ENCODE measurements around the gene CCT6A.
"Not testable (repeated sequence)": the region's sequence is repeated elsewhere in the genome, so short reads cannot be mapped to it uniquely, and the experiment has no call there.

CCT6A gene

DNA sequence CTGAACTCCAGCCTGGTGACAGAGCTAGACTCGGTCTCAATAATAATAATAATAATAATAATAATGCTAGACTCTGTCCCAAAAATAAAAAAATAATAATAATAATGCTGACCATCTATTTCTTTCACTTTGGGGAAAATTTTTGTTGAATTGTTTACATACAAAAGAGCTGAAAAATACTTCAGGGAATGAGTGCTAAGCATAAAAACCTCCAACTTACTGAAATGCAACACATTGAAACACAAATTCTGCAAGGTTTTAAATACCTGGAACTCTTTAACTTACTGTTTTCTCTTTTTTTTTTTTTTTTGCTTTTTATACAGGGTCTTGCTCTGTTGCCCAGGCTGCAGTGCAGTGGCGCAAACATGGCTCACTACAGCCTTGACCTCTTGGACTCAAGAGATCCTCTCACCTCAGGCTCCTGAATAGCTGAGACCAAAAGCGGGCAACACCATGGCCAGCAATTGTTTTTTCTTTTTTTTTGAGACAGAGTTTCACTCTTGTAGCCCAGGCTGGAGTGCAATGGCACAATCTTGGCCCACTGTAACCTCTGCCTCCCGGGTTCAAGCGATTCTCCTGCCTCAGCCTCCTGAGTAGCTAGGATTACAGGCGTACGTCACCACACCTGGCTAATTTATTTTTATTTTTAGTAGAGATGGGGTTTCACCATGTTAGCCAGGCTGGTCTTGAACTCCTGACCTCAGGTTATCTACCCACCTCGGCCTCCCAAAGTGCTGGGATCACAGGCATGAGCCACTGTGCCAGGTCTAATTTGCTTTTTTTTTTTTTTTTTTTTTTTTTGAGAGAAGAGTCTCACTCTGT is 46.8 kb downstream of the CCT6A start:
- H3K27me3 Mint-ChIP-seq (ENCODE audit: low read depth); H3K9me3 Mint-ChIP-seq; H3K4me1 Mint-ChIP-seq (ENCODE audit: low read depth); H3K27ac Mint-ChIP-seq; H3K4me3 Mint-ChIP-seq: not testable (repeated sequence)
- peaks cover 32% of the 10 kb centered on the region for H3K36me3 Mint-ChIP-seq (ENCODE audit: low read depth)

DNA sequence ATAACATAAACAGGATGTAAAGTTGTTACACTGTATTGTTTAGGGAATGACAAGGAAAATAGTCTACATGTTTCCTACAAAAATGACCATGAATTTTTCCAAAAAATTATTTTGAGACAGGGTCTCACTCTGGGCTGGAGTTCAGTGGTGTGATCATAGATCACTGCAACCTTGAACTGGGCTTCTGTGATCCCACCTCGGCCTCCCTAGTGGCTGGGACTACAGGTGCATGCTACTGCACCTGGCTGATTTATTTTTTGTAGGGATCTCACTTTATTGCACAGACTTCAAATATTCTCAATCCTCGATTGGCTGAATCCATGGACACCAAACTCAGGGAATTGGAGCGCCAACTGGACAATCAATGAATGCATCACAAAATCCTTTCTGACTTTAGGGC is 48.1 kb downstream of the CCT6A start:
- H3K27ac Mint-ChIP-seq: no peak overlapping the region
- H3K4me1 Mint-ChIP-seq (ENCODE audit: low read depth): peaks cover 6% of the 10 kb centered on the region
- H3K9me3 Mint-ChIP-seq: no peaks in the 10 kb centered on the region
- no peak overlapping the region for H3K4me3 Mint-ChIP-seq
- peaks cover 35% of the 10 kb centered on the region for H3K36me3 Mint-ChIP-seq (ENCODE audit: low read depth)
- no peaks in the 10 kb centered on the region for H3K27me3 Mint-ChIP-seq (ENCODE audit: low read depth)

DNA sequence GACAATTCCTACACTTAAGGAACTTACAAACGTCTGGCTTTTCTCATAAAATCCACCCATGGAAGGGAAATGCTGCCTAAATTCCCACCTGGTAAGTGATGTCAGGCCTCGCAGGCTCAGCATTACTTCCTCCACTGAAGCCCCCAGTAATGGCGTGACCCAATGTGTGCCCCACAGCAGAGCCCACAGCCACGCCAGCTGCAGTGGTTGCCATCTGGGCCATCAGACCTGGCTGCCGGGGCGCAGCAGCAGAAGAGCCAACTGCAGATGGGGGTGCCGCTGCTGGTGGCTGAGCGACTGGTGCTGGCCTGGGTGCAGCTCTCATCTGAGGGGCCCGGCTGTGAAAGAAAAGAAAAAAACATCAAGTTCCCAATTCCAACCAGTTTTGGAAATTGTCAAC is 52.6 kb downstream of the CCT6A start:
- H3K9me3 Mint-ChIP-seq; H3K27ac Mint-ChIP-seq; H3K27me3 Mint-ChIP-seq (ENCODE audit: low read depth); H3K4me3 Mint-ChIP-seq: not testable (repeated sequence)
- Mint-ChIP-seq H3K36me3 (ENCODE audit: low read depth) (peaks cover 49% of the 10 kb centered on the region), H3K4me1 (ENCODE audit: low read depth) (peaks cover 23% of the 10 kb centered on the region)

DNA sequence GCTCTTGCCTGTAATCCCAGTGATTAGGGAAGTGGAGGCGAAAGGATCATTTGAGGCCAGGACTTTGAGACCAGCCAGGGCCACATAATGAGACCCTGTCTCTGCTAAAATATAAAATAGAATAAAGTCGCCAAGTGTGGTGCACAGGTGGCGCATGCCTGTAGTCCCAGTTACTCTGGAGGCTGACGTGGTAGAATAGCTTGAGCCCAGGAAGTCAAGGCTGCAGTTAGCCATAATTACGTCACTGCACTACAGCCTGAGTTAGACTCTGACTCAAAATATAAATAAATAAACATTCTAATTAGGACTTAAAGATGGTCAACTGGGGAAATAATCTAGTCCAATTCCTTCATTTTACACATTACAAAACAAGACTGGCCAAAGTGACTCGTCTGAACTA is 53.9 kb downstream of the CCT6A start:
- Mint-ChIP-seq H3K27ac (peak overlapping the region; percentile 98), H3K9me3 (peaks cover 9% of the 10 kb centered on the region), H3K4me3 (peak overlapping the region; percentile 96), H3K4me1 (ENCODE audit: low read depth) (peaks cover 23% of the 10 kb centered on the region), H3K27me3 (ENCODE audit: low read depth) (no peaks in the 10 kb centered on the region), H3K36me3 (ENCODE audit: low read depth) (peaks cover 40% of the 10 kb centered on the region)

DNA sequence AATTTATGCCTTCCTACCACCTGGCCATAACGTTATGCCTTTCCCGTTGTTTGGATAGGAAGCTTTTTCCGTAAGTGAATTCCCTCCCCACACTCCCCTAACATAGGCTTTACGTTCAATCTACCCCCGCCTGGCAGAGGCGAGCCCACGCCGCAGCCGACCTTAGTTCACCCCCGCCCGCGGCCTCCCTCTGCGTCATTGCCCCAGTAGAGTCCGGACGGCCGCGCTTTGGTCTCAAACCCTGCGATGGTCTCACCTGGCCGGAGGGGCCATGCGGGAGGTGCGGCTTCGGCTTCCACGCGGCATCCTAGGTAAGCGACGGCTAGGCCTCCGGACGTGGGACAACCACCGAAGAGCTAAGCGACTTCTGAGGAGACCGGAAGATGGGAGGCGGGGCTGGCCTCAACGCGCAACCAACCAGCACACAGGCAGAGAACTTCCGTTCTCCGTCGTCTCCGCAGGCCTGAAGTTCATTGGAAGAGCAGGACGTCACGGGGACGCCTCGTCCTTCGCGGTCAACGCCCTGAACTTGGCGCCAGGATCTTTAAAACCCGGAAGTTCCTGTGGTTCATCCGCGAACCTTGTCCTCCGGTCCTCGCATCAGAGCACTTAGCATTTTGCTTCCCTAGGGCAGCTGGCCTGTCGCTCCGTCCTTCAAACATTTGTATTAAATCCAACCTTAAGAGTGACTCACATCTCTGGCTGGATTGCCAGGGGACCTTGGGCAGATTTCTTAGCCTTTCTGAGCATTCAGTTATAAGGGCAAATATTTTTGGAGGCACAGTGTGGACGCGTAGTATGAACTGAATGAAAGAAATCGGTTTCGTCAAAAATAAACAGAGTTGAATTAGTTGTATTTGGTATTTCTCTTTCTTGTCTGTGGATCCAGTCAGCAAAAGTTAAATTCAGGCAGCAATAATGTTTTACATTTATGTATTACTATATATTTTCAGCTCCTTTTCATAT is 54.8 kb downstream of the CCT6A start, which contains the start of gene CHCHD2:
Gene CHCHD2, minus strand, starts transcription at position 369 of the 966 bp plus-strand sequence. Its CDS starts 63 bp downstream, at position 306.
- peaks cover 25% of the 10 kb centered on the region for H3K4me1 Mint-ChIP-seq (ENCODE audit: low read depth)
- H3K36me3 Mint-ChIP-seq (ENCODE audit: low read depth): peaks cover 31% of the 10 kb centered on the region
- peak within 1 kb of the TSS; percentile 96 for H3K4me3 Mint-ChIP-seq

DNA sequence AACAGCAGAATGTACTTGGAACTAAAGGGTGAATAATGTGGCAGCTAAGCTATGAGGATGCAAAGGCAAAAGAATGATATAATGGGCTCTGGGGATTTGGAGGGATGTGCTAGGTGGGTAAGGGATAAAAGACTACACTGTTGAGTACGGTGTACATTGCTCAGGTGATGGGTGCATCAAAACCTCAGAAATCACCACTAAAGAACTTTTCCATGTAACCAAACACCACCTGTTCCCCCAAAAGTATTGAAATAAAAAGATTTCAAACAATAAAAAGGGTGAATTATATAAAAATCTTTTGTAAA is 56.3 kb downstream of the CCT6A start:
- H3K27ac Mint-ChIP-seq: peak overlapping the region; percentile 98

More for the DNA sequence above, 54.8 kb downstream of the CCT6A start, which contains the start of gene CHCHD2:
- Mint-ChIP-seq H3K27ac (peak within 1 kb of the TSS; percentile 98), H3K9me3 (peaks cover 9% of the 10 kb centered on the region), H3K27me3 (ENCODE audit: low read depth) (no peaks in the 10 kb centered on the region)

DNA sequence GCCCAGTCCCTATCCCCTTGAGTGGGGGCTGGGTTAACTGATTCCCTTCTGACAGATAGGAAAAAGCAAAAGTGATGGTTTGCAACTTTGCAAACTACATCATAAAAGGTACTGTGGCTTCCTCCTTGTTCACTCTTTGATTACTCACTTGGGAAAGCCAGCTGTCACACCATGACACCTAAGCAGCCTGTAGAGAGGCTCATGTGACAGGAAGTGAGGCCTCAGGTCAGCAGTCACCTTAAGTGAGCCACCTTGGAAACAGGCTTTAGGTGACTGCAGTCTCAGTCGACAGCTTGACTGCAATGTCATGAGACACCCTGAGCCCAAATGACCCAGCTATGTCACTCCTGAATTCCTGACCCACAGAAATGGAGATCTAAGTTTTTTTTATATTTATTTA is 59.0 kb downstream of the CCT6A start:
- peaks cover 6% of the 10 kb centered on the region for H3K27me3 Mint-ChIP-seq (ENCODE audit: low read depth)

More for the DNA sequence above, 56.3 kb downstream of the CCT6A start:
- Mint-ChIP-seq H3K9me3 (peaks cover 9% of the 10 kb centered on the region), H3K4me3 (peak overlapping the region; percentile 31), H3K4me1 (ENCODE audit: low read depth) (peaks cover 25% of the 10 kb centered on the region), H3K27me3 (ENCODE audit: low read depth) (no peaks in the 10 kb centered on the region), H3K36me3 (ENCODE audit: low read depth) (peaks cover 23% of the 10 kb centered on the region)

DNA sequence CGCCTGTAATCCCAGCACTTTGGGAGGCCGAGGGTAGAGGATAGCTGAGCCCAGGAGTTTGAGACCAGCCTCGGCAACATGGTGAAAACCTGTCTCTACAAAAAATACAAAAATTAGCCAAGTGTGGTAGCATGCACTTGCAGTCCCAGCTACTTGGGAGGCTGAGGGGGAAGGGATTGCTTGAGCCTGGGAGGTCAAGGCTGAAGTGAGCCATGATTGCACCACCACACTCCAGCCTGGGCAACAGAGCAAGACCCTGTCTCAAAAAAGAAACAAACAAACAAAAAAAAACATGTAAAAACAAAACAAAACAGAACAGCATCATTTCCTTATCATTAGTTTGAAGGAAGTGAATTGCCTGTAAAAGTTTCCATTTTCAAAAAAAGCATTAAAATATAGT is 60.7 kb downstream of the CCT6A start:
- H3K27me3 Mint-ChIP-seq (ENCODE audit: low read depth); H3K4me3 Mint-ChIP-seq; H3K27ac Mint-ChIP-seq; H3K9me3 Mint-ChIP-seq; H3K36me3 Mint-ChIP-seq (ENCODE audit: low read depth): not testable (repeated sequence)
- H3K4me1 Mint-ChIP-seq (ENCODE audit: low read depth): peaks cover 10% of the 10 kb centered on the region

More for the DNA sequence above, 59.0 kb downstream of the CCT6A start:
- Mint-ChIP-seq H3K36me3 (ENCODE audit: low read depth) (peaks cover 18% of the 10 kb centered on the region), H3K4me1 (ENCODE audit: low read depth) (peaks cover 18% of the 10 kb centered on the region), H3K27ac (no peak overlapping the region), H3K9me3 (peaks cover 9% of the 10 kb centered on the region), H3K4me3 (no peak overlapping the region)

All from T-helper 1 cell treated with Interleukin-12 subunit alpha and Interleukin-12 subunit beta and Interleukin-4 antibody, amounts not matched to agents 30 μg/mL and 1 μg/mL, for 36 hours (primary cell).